Activated naive CD8-positive, alpha-beta T cell treated with anti-CD3 and anti-CD28 coated beads for 36 hours (primary cell): ENCODE results near the gene NBR1. TPM values are rescaled to one million over a fixed set of nuclear protein-coding genes. Genes with fewer than 3 reads are reported as not detected.
"Not testable (repeated sequence)": the region's sequence is repeated elsewhere in the genome, so short reads cannot be mapped to it uniquely, and the experiment has no call there.

Experiments
- DNase-seq: peaks from one replicate; pipeline ENCODE4 v3.0.0; 2021
- H3K27ac Mint-ChIP-seq: one replicate; pipeline ENCODE4 v1.8.0; 2022; ENCODE audit warnings: mild to moderate bottlenecking, moderate library complexity, mixed read lengths
- H3K27me3 Mint-ChIP-seq: one replicate; pipeline ENCODE4 v1.8.0; 2022; ENCODE audit warnings: mild to moderate bottlenecking, mixed read lengths
- H3K36me3 Mint-ChIP-seq: one replicate; pipeline ENCODE4 v1.8.0; 2021; ENCODE audit warnings: mild to moderate bottlenecking, mixed read lengths
- H3K4me1 Mint-ChIP-seq: one replicate; pipeline ENCODE4 v1.8.0; 2021; ENCODE audit warnings: mixed read lengths
- H3K4me3 Mint-ChIP-seq: one replicate; pipeline ENCODE4 v1.8.0; 2022; ENCODE audit warnings: mild to moderate bottlenecking, moderate library complexity, mixed read lengths
- H3K9me3 Mint-ChIP-seq: one replicate; pipeline ENCODE4 v1.8.0; 2022; ENCODE audit warnings: mixed read lengths
- total RNA-seq, 2 experiments: library from RNA; stranded (reverse); gene quantifications; one replicate each; pipeline ENCODE4 v1.2.3, GENCODE V29; 2021

Gene NBR1, protein sequence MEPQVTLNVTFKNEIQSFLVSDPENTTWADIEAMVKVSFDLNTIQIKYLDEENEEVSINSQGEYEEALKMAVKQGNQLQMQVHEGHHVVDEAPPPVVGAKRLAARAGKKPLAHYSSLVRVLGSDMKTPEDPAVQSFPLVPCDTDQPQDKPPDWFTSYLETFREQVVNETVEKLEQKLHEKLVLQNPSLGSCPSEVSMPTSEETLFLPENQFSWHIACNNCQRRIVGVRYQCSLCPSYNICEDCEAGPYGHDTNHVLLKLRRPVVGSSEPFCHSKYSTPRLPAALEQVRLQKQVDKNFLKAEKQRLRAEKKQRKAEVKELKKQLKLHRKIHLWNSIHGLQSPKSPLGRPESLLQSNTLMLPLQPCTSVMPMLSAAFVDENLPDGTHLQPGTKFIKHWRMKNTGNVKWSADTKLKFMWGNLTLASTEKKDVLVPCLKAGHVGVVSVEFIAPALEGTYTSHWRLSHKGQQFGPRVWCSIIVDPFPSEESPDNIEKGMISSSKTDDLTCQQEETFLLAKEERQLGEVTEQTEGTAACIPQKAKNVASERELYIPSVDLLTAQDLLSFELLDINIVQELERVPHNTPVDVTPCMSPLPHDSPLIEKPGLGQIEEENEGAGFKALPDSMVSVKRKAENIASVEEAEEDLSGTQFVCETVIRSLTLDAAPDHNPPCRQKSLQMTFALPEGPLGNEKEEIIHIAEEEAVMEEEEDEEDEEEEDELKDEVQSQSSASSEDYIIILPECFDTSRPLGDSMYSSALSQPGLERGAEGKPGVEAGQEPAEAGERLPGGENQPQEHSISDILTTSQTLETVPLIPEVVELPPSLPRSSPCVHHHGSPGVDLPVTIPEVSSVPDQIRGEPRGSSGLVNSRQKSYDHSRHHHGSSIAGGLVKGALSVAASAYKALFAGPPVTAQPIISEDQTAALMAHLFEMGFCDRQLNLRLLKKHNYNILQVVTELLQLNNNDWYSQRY
- total RNA-seq = 10 to 100 TPM; 36.7 to 36.9 TPM

DNA sequence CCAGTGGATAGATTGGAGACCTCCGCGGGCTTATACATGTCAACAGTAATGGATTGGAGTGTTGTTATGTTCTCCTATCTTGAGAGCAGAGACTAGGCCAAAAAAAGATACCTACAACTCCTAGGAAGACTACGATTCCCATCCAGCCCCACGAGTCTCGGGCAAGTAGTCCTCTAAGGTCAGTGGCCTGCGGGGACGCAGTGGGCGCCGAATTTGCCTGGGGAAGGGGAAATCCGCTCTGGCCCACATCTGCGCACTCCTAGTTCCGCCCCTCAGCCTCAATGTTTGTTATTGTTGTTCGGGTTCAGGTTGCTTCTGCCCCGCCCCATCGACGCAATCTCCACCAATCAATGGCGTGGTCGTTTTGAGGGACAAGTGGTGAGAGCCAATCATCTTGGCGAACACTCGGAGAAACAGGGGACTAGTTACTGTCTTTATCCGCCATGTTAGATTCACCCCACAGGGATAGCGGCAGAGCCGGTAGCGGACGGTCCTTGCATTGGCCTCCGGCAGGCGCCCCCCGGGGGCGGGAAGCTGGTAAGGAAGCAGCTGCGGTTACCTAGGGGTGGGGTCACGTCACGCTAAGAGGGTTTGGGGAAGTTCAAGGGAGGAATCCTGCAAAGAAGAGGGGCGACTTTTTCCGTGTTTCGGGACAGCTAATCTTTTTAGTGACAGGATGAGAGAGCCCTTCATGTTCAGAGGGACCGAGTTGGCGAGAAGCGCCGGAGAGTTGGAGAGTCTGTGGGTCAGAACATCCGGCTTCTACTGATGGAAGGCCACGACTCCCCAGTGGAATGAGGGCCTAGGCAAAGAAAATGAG, at the start of gene NBR1:
Gene NBR1 (plus strand): TSS at position 449 of the 820 bp plus-strand sequence. CDS start 4,586 bp downstream, outside the sequence.
- peaks cover 27% of the 10 kb centered on the region for H3K4me1 Mint-ChIP-seq
- H3K27ac Mint-ChIP-seq = no peak within 1 kb of the TSS
- H3K4me3 Mint-ChIP-seq = no peak within 1 kb of the TSS
- no peaks in the 10 kb centered on the region for H3K27me3 Mint-ChIP-seq
- H3K9me3 Mint-ChIP-seq = no peaks in the 10 kb centered on the region
- peak; percentile 94 for DNase-seq
- peaks cover 16% of the 10 kb centered on the region for H3K36me3 Mint-ChIP-seq

DNA sequence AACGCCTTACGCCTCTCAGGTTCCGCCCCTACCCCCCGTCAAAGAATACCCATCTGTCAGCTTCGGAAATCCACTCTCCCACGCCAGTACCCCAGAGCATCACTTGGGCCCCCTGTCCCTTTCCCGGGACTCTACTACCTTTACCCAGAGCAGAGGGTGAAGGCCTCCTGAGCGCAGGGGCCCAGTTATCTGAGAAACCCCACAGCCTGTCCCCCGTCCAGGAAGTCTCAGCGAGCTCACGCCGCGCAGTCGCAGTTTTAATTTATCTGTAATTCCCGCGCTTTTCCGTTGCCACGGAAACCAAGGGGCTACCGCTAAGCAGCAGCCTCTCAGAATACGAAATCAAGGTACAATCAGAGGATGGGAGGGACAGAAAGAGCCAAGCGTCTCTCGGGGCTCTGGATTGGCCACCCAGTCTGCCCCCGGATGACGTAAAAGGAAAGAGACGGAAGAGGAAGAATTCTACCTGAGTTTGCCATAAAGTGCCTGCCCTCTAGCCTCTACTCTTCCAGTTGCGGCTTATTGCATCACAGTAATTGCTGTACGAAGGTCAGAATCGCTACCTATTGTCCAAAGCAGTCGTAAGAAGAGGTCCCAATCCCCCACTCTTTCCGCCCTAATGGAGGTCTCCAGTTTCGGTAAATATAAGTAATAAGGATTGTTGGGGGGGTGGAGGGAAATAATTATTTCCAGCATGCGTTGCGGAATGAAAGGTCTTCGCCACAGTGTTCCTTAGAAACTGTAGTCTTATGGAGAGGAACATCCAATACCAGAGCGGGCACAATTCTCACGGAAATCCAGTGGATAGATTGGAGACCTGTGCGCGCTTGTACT, 45.7 kb upstream of the NBR1 start, which contains the start of gene BRCA1:
Gene BRCA1 (minus strand): TSS at position 232 of the 834 bp plus-strand sequence. CDS start 1,268 bp downstream, outside the sequence.
- peaks cover 17% of the 10 kb centered on the region for H3K4me1 Mint-ChIP-seq
- H3K4me3 Mint-ChIP-seq = peak within 1 kb of the TSS; percentile 100
- DNase-seq = peak; percentile 92
- no peaks in the 10 kb centered on the region for H3K27me3 Mint-ChIP-seq
- peak within 1 kb of the TSS; percentile 99 for H3K27ac Mint-ChIP-seq
- no peaks in the 10 kb centered on the region for H3K9me3 Mint-ChIP-seq
- peaks cover 57% of the 10 kb centered on the region for H3K36me3 Mint-ChIP-seq

DNA sequence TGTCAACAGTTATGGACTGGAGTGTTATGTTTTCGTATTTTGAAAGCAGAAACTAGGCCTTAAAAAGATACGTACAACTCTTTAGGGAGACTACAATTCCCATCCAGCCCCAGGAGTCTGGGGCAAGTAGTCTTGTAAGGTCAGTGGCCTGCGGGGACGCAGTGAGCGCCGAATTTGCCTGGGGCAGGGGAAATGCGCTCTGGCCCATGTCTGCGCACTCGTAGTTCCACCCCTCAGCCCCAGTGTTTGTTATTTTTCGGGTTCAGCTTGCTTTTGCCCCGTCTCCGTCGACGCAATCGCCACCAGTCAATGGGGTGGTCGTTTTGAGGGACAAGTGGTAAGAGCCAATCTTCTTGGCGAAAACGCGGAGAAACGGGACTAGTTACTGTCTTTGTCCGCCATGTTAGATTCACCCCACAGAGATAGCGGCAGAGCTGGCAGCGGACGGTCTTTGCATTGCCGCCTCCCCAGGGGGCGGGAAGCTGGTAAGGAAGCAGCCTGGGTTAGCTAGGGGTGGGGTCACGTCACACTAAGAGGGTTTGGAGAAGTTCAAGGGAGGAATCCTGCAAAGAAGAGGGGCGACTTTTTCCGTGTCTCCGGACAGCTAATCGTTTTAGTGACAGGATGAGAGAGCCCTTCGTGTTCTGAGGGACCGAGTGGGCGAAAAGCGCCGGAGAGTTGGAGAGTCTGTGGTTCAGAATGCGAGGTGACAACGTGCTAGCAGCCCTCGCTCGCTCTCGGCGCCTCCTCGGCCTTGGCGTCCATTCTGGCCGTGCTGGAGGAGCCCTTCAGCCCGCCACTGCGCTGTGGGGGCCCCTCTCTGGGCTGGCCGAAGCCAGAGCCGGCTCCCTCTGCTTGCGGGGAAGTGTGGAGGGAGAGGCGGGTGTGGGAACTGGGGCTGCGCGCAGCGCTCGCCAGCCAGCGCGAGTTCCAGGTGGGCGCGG, 44.8 kb upstream of the NBR1 start:
- Mint-ChIP-seq H3K4me1 (peaks cover 22% of the 10 kb centered on the region), H3K36me3 (peaks cover 57% of the 10 kb centered on the region), H3K4me3 (peak overlapping the region; percentile 100), H3K27me3 (no peaks in the 10 kb centered on the region), H3K9me3 (no peaks in the 10 kb centered on the region), H3K27ac (peak overlapping the region; percentile 99)
- peak; percentile 16 for DNase-seq

DNA sequence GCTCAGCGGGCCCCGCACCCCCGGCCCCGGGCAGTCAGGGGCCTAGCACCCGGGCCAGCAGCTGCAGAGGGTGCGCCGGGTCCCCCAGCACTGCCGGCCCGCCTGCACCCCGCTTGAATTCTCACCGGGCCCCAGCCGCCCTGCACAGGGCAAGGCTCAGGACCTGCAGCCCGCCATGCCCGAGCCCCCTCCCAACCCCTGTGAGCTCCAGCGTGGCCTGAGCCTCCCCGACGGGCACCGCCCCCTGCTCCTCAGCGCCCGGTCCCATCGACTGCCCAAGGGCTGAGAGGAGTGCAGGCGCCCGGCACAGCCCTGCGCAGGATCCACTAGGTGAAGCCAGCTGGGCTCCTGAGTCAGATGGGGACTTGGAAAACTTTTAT, 44.1 kb upstream of the NBR1 start:
- no peak for DNase-seq
- Mint-ChIP-seq H3K9me3 (no peaks in the 10 kb centered on the region), H3K27ac (peak overlapping the region; percentile 31), H3K27me3 (no peaks in the 10 kb centered on the region), H3K4me1 (peaks cover 22% of the 10 kb centered on the region), H3K36me3 (peaks cover 55% of the 10 kb centered on the region), H3K4me3 (peak overlapping the region; percentile 68)

DNA sequence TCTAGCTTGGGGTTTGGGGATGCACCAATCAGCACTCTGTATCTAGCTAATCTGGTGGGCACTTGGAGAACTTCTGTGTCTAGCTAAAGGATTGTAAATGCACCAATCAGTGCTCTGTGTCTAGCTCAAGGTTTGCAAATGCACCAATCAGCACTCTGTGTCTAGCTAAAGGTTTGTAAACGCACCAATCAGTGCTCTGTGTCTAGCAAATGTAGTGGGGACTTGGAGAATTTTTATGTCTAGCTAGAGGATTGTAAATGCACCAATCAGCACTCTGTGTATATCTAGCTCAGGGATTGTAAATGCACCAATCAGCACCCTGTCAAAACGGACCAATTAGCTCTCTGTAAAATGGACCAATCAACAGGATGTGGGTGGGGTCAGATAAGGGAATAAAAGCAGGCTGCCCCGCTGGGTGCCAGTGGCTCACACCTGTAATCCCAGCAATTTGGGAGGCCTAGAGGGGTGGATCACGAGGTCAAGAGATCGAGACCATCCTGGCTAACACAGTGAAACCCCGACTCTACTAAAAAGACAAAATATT, 43.6 kb upstream of the NBR1 start:
- not testable (repeated sequence) for H3K27me3 Mint-ChIP-seq, DNase-seq, H3K9me3 Mint-ChIP-seq
- H3K4me3 Mint-ChIP-seq = peak overlapping the region; percentile 68
- H3K27ac Mint-ChIP-seq = peak overlapping the region; percentile 31
- H3K36me3 Mint-ChIP-seq = peaks cover 55% of the 10 kb centered on the region
- peaks cover 20% of the 10 kb centered on the region for H3K4me1 Mint-ChIP-seq

DNA sequence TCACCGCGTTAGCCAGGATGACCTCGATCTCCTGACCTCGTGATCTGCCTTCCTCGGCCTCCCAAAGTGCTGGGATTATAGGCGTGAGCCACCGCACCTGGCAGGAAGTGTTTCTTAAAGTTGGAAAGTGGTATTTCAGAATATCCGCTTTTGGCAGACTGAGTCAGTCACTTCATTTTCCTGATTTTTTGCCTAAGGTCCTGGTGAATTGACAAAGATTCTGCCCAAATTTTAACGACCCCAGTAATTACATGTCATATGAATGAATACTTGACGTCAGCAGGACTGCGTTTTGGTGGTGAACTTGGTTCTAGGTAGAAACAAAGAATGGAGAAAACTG, 41.4 kb upstream of the NBR1 start:
- Mint-ChIP-seq H3K4me3 (no peak overlapping the region), H3K27ac (no peak overlapping the region), H3K9me3 (no peaks in the 10 kb centered on the region), H3K36me3 (peaks cover 50% of the 10 kb centered on the region), H3K27me3 (no peaks in the 10 kb centered on the region), H3K4me1 (peaks cover 18% of the 10 kb centered on the region)
- DNase-seq = no peak

DNA sequence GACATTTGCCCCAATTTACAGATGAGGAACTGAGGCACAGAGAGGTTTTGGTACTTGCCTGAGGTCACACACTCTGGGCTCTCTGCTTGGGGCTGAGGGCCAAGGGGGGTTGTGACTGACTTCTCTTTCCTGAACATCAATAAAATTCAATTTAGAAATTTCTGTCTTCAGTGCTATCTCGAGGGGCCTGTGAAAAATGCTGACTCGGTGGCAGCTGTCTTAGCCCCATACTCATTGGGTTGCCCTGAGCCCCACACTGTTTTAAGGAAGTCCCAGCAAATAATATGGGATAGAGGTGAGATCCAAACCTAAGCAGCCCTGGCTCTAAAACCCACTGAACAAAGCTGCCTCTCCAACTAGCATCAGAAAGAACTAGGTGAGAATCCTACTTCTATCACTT, 38.9 kb upstream of the NBR1 start:
- H3K4me3 Mint-ChIP-seq = no peak overlapping the region
- no peaks in the 10 kb centered on the region for H3K9me3 Mint-ChIP-seq
- DNase-seq = no peak
- peaks cover 20% of the 10 kb centered on the region for H3K4me1 Mint-ChIP-seq
- H3K27me3 Mint-ChIP-seq = no peaks in the 10 kb centered on the region
- peaks cover 50% of the 10 kb centered on the region for H3K36me3 Mint-ChIP-seq
- no peak overlapping the region for H3K27ac Mint-ChIP-seq

DNA sequence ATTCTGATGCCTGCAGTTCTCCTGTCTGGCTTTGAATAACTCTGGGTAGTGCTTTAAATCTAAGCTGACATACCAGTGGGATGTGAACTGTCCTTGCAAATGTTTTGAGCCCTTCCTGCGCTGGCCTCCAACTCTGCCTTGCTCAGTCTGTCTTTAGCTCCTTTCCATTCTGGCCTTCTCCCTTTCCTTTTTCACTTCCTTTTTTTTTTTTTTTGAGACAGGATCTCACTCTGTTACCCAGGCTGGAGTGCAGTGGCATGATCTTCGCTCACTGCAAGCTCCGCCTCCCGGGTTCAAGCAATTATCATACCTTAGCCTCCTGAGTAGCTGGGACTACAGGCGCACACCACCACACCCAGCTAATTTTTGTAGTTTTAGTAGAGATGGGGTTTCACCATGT, 37.6 kb upstream of the NBR1 start:
- not testable (repeated sequence) for DNase-seq, H3K4me3 Mint-ChIP-seq, H3K9me3 Mint-ChIP-seq, H3K27ac Mint-ChIP-seq, H3K27me3 Mint-ChIP-seq
- peaks cover 14% of the 10 kb centered on the region for H3K4me1 Mint-ChIP-seq
- H3K36me3 Mint-ChIP-seq = peaks cover 38% of the 10 kb centered on the region

DNA sequence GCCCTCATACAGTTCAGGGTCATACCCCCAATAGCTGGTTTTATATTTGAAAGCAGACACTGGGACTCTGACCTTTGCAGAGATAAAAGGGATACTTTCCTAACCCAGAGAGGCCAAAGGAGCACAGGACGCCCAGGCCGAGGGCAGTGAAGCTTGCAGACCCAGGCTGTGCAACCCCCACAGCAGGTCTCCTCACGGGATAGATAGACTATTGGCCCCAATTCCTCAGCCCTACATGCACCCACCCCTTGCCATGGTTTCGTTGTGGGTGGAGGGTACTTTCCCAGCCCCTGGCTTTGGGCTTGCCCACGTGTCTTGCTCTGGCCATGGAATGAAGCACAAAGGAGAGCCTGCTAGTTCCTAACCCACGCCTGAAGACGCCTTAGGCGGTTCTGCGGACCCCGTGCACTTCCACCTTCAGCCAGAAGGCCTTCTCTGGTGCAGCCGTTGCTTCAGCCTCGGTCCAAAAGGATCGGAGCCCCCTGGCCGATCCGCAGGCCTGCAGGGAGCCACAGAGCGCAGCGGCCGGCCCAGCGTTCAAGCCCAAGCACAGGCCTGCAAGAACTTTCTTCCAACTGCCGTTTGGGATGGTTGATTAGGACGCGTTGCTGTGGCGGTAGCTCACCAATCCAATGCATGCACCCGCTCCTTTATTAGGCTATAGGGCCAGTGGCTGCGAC, 36.1 kb upstream of the NBR1 start:
- no peak overlapping the region for H3K27ac Mint-ChIP-seq

DNA sequence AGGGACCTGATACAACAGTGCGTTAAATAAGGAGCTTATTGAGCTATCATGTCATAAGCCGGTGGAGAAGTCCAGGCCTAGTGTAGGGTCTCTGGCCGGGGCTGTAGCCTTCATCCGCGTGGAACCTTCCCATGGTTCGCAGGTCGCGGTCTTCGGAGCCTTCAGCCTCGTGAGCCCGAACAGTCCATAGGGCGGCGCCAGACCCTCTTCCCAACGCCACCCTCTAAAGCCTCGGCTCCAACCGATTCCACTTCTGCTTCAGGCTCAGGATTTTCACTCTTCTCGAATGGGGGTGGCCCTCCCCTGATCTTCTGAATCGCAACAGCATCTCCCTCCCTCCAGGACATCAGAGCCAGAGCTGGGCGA, 35.6 kb upstream of the NBR1 start:
- H3K9me3 Mint-ChIP-seq = no peaks in the 10 kb centered on the region
- H3K36me3 Mint-ChIP-seq = peaks cover 30% of the 10 kb centered on the region
- peaks cover 12% of the 10 kb centered on the region for H3K4me1 Mint-ChIP-seq
- no peaks in the 10 kb centered on the region for H3K27me3 Mint-ChIP-seq
- no peak for DNase-seq
- H3K4me3 Mint-ChIP-seq = no peak overlapping the region
- no peak overlapping the region for H3K27ac Mint-ChIP-seq

More for the DNA sequence above, 36.1 kb upstream of the NBR1 start:
- Mint-ChIP-seq H3K9me3 (no peaks in the 10 kb centered on the region), H3K4me3 (no peak overlapping the region), H3K36me3 (peaks cover 30% of the 10 kb centered on the region), H3K27me3 (no peaks in the 10 kb centered on the region), H3K4me1 (peaks cover 12% of the 10 kb centered on the region)
- no peak for DNase-seq

DNA sequence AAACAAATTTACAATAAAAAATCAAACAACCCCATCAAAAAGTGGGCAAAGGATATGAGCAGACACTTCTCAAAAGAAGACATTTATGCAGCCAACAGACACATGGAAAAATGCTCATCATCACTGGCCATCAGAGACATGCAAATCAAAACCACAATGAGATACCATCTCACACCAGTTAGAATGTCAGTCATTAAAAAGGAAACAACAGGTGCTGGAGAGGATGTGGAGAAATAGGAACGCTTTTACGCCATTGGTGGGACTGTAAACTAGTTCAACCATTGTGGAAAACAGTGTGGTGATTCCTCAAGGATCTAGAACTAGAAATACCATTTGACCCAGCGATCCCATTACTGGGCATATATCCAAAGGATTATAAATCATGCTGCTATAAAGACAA, 34.4 kb upstream of the NBR1 start:
- Mint-ChIP-seq H3K27ac (peak overlapping the region; percentile 59), H3K36me3 (peaks cover 30% of the 10 kb centered on the region)
- DNase-seq, H3K27me3 Mint-ChIP-seq, H3K4me3 Mint-ChIP-seq, H3K9me3 Mint-ChIP-seq, H3K4me1 Mint-ChIP-seq: not testable (repeated sequence)

DNA sequence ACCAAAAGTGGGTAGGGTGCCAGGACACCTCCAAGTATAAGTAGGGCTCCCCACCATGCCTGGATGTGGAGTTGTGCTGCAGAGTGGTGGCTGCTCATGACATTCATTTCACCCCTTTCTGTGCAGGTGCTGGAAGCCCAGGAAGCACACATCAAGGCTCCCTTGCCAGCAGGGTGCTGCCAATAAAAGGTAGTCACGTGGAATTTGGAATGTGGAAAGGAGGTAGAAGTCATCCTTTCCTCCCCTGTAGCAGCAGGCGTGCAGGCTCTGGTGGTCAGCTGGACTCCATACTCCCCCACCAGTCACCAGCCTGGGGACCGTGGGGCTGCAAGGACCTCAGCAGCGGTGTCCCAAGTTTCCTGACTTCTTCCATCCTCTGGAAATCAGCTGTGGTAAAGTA, 32.5 kb upstream of the NBR1 start:
- H3K27me3 Mint-ChIP-seq, H3K4me3 Mint-ChIP-seq, H3K9me3 Mint-ChIP-seq, H3K27ac Mint-ChIP-seq, H3K4me1 Mint-ChIP-seq, DNase-seq: not testable (repeated sequence)
- peaks cover 24% of the 10 kb centered on the region for H3K36me3 Mint-ChIP-seq
